Cortex of kidney (tissue), 1 donor: ENCODE data around the gene KRABD2.
"Not testable (repeated sequence)": the region's sequence is repeated elsewhere in the genome, so short reads cannot be mapped to it uniquely, and the experiment has no call there.

Experiments used
- DNase-seq: peaks from one replicate; lab custom pipeline; 2025; lab: John Stamatoyannopoulos, UW

The KRABD2 gene

DNA sequence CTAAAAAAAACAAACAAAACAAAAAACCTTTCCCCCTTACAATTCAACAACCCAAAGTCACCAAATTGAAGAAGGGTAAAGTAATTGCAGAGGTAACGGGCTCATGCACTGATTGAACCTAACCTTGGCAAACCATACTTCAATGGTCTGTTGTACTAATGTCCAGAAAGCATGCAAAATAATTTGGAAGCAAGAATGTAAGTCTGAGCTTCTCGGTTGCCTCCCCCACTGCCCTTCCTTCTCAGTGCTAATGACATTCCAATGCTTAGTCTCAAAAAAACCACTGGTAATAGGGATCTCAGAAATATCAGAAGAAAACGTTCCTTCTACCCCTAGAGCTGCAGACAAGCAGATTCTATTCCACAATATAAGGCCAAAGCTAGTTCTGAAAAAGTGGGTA, 15.8 kb downstream of the KRABD2 start:
- DNase-seq, result no peak

DNA sequence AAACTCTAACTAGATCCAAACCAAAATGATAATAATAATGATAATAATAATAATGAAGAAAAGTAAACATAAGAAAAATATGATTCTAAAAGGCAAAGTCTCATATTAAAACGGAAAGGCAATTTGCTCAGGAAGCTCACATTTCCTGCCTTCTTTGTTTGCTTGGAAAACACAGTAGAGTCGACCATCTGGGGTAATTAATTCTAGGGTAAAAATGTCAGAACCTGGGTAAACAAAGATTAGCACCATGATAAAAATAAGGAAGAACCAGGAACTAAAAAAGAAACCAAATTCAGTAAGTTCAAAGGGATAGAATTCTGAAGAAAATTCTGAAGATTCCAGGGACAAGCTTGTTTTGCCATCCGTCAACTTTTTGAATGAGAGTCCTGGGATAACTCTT, 16.2 kb downstream of the KRABD2 start:
- DNase-seq, result no peak

GRCh38 chr17:8359769-8360168, 16.7 kb downstream of the KRABD2 start:
- no peak for DNase-seq

- DNase-seq, result no peak
Measured at GRCh38 chr17:8357910-8358309, 18.6 kb downstream of the KRABD2 start.

DNA sequence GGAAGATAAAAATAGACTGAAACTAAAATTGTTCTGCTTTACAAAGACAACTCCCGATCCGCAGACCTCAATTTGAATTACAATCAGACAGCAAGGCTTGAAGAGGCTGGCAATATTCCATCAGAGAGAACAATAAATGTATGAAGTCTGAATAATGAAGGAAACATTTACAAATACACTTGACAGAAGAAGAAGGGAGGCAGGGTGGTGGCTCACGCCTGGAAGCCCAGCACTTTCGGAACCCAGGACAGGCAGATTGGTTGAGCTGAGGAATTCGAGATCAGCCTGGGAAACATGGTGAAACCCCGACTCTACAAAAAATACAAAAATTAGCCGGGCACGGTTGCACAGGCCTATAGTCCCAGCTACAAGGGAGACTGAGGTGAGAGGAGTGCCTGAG, 22.3 kb downstream of the KRABD2 start:
- DNase-seq, result no peak

DNA sequence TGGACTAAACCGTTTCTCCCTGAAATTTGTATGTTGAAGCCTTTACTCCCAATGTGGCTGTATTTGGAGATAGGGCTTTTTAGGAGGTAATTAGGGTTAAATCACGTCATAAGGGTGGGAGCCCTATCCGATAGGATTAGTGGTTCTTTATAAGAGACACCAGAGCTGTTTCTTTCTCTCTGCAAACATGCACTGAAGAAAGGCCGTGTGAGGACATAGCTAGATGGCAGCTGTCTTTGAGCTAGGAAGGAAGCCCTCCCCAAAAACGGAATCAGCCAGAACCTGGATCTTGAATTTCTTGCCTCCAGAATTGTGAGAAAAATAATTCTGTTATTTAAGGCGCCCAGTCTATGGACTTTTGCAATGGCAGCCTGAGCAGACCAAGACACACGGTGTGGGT, 22.8 kb downstream of the KRABD2 start:
- DNase-seq, result no peak

GRCh38 chr17:8350339-8350738, 26.2 kb downstream of the KRABD2 start:
- no peak for DNase-seq

GRCh38 chr17:8347001-8347400, 29.5 kb downstream of the KRABD2 start:
- DNase-seq, result not testable (repeated sequence)

- no peak for DNase-seq
Measured at GRCh38 chr17:8345951-8346665, 30.4 kb downstream of the KRABD2 start.

DNA sequence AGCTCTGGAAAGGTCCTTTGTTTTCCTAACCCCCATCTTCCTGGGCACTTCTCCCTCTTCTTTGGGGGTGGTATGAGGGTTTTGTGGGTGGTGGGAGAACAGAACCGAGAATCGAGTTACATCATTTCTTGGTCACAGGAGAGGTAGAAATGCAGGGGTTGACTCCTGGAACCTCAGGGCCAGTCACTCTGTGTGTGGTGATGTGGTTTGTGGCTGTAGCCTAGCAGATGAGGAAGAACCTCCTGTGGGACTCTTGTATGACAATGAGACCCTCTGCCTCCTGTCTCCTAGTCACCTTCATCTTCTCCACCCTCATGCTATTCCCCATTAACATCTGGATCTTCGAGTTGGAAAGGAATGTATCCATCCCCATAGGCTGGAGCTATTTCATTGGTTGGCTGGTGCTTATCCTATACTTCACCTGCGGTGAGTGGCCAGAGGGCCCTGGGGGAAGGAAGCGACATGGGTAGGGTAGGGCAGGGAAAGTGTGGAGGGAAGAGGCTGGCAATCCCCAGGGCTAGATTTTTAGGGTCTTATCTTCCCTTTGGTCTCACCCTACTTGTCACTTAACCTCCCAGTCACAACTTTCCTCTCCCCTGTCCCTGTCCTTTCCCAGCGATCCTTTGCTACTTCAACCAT, 31.3 kb downstream of the KRABD2 start:
- DNase-seq, result no peak

- no peak for DNase-seq
Measured at GRCh38 chr17:8341456-8341855, 35.0 kb downstream of the KRABD2 start.

DNA sequence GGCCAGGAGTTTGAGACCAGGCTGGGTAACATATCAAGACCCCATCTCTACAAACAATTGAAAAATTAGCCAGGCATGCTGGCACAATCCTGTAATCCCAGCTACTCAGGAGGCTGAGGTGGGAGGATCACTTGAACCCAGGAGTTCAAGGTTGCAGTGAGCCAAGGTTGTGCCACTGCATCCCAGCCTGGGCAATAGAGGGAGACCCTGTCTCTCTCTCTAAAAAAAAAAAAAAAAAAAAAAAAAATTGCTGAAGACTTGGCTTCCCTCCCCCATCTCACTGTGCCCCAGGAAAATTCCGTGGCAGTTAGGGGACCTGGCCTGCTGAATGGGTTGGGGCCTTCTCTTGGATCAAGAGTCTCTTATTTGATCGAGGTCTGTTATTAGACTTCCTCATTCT, 37.0 kb downstream of the KRABD2 start, which contains the start of gene ODF4:
TSS of gene ODF4 (plus strand) at position 301 of the 400 bp plus-strand sequence. CDS start 212 bp downstream, outside the sequence.
- DNase-seq, result no peak

GRCh38 chr17:8338753-8339140, 37.8 kb downstream of the KRABD2 start:
- no peak for DNase-seq

- no peak for DNase-seq
Measured at GRCh38 chr17:8337802-8338752, 38.4 kb downstream of the KRABD2 start.

DNA sequence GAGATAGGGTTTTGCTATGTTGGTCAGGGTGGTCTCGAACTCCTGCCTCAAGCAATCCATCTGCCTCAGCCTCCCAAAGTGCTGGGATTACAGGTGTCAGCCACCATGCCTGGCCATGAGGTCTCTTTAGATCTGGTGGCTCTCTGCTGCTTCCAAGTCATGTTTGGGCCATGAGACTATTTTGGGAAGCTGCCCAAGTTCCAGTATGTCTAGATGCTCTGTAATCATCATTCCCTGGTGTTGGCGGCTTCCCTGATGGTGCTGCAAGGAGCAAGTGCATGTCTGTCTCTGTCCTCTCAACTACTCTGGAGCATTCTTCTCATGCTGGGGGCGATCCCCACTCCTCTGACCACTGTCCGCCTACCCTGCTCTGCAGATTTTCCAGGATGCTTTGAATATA, 43.2 kb downstream of the KRABD2 start:
- DNase-seq, result no peak

DNA sequence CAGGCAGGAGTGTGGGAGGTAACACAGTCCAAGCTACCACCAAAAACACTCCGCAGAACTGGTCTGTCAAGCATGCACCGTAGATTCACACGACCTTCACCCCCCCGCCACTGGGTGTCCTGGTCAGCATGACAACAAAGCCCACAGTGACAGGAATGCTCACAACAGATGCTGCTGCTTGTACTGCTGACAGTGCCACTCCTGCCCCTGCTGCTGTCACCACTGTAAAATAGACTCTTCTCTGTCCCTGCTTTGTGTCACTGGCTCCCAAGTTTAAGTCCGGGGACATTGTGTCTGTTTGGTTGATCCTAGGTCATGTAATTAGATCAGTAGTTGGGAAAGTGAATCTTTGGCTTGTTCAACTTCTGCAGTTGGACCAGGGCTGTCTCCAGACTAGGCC, 43.8 kb downstream of the KRABD2 start:
- no peak for DNase-seq

DNA sequence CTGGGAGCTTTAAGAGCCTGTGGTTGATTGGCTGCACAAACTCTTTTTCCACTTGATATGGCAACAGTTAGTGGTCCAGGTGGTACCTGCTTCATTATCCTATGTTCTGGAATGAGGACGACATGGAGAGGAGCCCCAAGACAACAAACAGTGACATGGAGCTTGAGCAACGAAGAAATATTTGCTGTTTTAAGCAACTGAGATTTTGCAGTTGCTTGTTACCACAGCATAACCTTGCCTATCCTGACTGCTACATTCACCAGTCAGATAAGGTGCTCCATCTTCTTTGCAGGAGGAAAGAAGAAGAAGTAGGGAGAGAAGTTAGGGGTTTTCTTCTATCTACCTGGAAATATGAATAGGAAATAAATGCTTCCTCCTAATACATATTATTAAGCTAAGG, 44.4 kb downstream of the KRABD2 start:
- no peak for DNase-seq

DNA sequence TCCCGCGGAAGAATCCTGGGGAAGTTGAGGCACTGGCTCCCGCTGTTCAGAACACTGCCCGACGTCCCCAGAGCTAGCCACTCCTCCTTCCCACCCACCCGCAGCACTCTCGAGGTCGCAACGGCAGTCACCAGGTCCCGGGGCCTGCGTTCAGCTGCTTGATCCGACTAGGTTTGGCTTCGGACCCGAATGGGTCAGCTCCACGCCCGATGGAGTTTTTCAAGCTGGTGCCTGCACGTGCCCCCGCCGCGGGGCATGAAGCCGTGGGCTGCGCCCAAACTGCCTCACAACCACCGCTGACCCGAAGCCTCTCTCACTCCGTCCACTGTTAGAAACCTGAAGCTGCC, 49.2 kb downstream of the KRABD2 start:
- no peak for DNase-seq
